Urinary bladder (tissue), 4 donors: ENCODE data around the gene IGFALS. TPM values are rescaled to one million over a fixed set of nuclear protein-coding genes. Genes with fewer than 3 reads are reported as not detected.

Experiments used
- DNase-seq: peaks from one replicate; pipeline ENCODE4 v3.0.0-alpha.2; 2015; ENCODE audit errors: extremely low spot score
- H3K27ac ChIP-seq: one replicate; pipeline ENCODE4 v1.5.1; 2013; ENCODE audit warnings: low read depth, mild to moderate bottlenecking, moderate library complexity
- H3K36me3 ChIP-seq: one replicate; pipeline ENCODE4 v1.6.1; 2013; ENCODE audit warnings: mild to moderate bottlenecking, moderate library complexity; ENCODE audit not compliant: insufficient read depth
- H3K4me1 ChIP-seq: one replicate; pipeline ENCODE4 v1.6.1; 2013; ENCODE audit warnings: mild to moderate bottlenecking, moderate library complexity; ENCODE audit not compliant: insufficient read depth
- H3K4me3 ChIP-seq: one replicate; pipeline ENCODE4 v1.5.1; 2013; ENCODE audit warnings: low read depth, low read length
- WGBS: extraction: QIAGEN DNeasy Blood & Tissue Kit; methylation state at CpG from one replicate; pipeline ENCODE4 v1.1.7; 2013; 5-methylcytosine and 5-hydroxymethylcytosine counted together
- polyA plus RNA-seq: library from polyadenylated mRNA; stranded (reverse); fragments of 200-250 nt; gene quantifications from one replicate; pipeline ENCODE4 v1.2.3, GENCODE V29; 2013
- total RNA-seq: library from RNA; depleted of rRNA; stranded (reverse); fragments of >200 nt; gene quantifications from one replicate; pipeline ENCODE4 v1.2.3, GENCODE V29; 2014
- donor health status: healthy with polysubstance abuse.
- donor health status: healthy.

Gene IGFALS
- total and polyA plus RNA-seq, 2 donors = 0.11 to 0.22 TPM

GRCh38 chr16:1779741-1780676 is 13.5 kb downstream of the IGFALS start:
- peaks cover 5% of the 10 kb centered on the region for H3K36me3 ChIP-seq
- WGBS = 85% methylated on average over 27 of the region's 27 CpGs
- H3K4me1 ChIP-seq = no peaks in the 10 kb centered on the region
- DNase-seq = no peak
- H3K27ac ChIP-seq = no peak overlapping the region
- H3K4me3 ChIP-seq = no peak overlapping the region

GRCh38 chr16:1779234-1779701 is 14.2 kb downstream of the IGFALS start:
- H3K27ac ChIP-seq = no peak overlapping the region
- WGBS = 79% methylated on average over 8 of the region's 8 CpGs
- no peak overlapping the region for H3K4me3 ChIP-seq
- DNase-seq = no peak
- no peaks in the 10 kb centered on the region for H3K4me1 ChIP-seq
- H3K36me3 ChIP-seq = peaks cover 5% of the 10 kb centered on the region

GRCh38 chr16:1778200-1779179 is 15.0 kb downstream of the IGFALS start:
- Histone ChIP-seq H3K4me1 (no peaks in the 10 kb centered on the region), H3K36me3 (peaks cover 5% of the 10 kb centered on the region), H3K27ac (no peak overlapping the region), H3K4me3 (no peak overlapping the region)
- DNase-seq = no peak
- WGBS = 85% methylated on average over 34 of the region's 34 CpGs

GRCh38 chr16:1777375-1778199 is 15.9 kb downstream of the IGFALS start:
- Histone ChIP-seq H3K4me1 (no peaks in the 10 kb centered on the region), H3K36me3 (peaks cover 5% of the 10 kb centered on the region)
- WGBS = 80% methylated on average over 36 of the region's 36 CpGs

GRCh38 chr16:1776991-1777374 is 16.5 kb downstream of the IGFALS start:
- WGBS = 86% methylated on average over 22 of the region's 22 CpGs
- peaks cover 5% of the 10 kb centered on the region for H3K36me3 ChIP-seq
- no peak overlapping the region for H3K4me3 ChIP-seq
- no peak for DNase-seq
- no peak overlapping the region for H3K27ac ChIP-seq
- no peaks in the 10 kb centered on the region for H3K4me1 ChIP-seq

More at GRCh38 chr16:1777375-1778199, 15.9 kb downstream of the IGFALS start:
- no peak overlapping the region for H3K27ac ChIP-seq
- no peak for DNase-seq
- H3K4me3 ChIP-seq = no peak overlapping the region

GRCh38 chr16:1776672-1776955 is 16.9 kb downstream of the IGFALS start:
- Histone ChIP-seq H3K4me1 (no peaks in the 10 kb centered on the region), H3K4me3 (no peak overlapping the region), H3K36me3 (peaks cover 5% of the 10 kb centered on the region), H3K27ac (no peak overlapping the region)
- DNase-seq = no peak
- 77% methylated on average over 13 of the region's 13 CpGs for WGBS

- DNase-seq = no peak
- H3K4me3 ChIP-seq = no peak overlapping the region
- 83% methylated on average over 28 of the region's 28 CpGs for WGBS
- H3K27ac ChIP-seq = no peak overlapping the region
- peaks cover 5% of the 10 kb centered on the region for H3K36me3 ChIP-seq
- no peaks in the 10 kb centered on the region for H3K4me1 ChIP-seq
These were observed 17.4 kb downstream of the IGFALS start for GRCh38 chr16:1775846-1776671.

GRCh38 chr16:1775006-1775845 is 18.3 kb downstream of the IGFALS start:
- Histone ChIP-seq H3K27ac (no peak overlapping the region), H3K4me3 (no peak overlapping the region), H3K4me1 (no peaks in the 10 kb centered on the region), H3K36me3 (peaks cover 5% of the 10 kb centered on the region)
- WGBS = 91% methylated on average over 30 of the region's 30 CpGs
- no peak for DNase-seq

- H3K4me3 ChIP-seq = peak overlapping the region; percentile 94
- WGBS = 92% methylated on average over 7 of the region's 7 CpGs
- H3K36me3 ChIP-seq = peaks cover 5% of the 10 kb centered on the region
- no peak for DNase-seq
- H3K4me1 ChIP-seq = no peaks in the 10 kb centered on the region
- no peak overlapping the region for H3K27ac ChIP-seq
These were observed 19.1 kb downstream of the IGFALS start for GRCh38 chr16:1774448-1774780.

- Histone ChIP-seq H3K4me1 (no peaks in the 10 kb centered on the region), H3K36me3 (peaks cover 5% of the 10 kb centered on the region), H3K27ac (no peak overlapping the region), H3K4me3 (peak overlapping the region; percentile 94)
- no peak for DNase-seq
- WGBS = 17% methylated on average over 45 of the region's 45 CpGs
These were observed 19.6 kb downstream of the IGFALS start for GRCh38 chr16:1773703-1774447.

- peak within 1 kb of the TSS; percentile 94 for H3K4me3 ChIP-seq
- H3K36me3 ChIP-seq = peaks cover 5% of the 10 kb centered on the region
- under 1% methylated on average over 108 of the region's 108 CpGs for WGBS
- no peaks in the 10 kb centered on the region for H3K4me1 ChIP-seq
- peak; percentile 43 for DNase-seq
- H3K27ac ChIP-seq = peak within 1 kb of the TSS; percentile 82
These were observed 20.4 kb downstream of the IGFALS start, which contains the start of gene MRPS34 for GRCh38 chr16:1772908-1773702. TSS of gene MRPS34 (minus strand) at chr16:1773134. CDS start at chr16:1773119, 15 bp downstream.
